Bronchial epithelial cell (primary cell): Measurements from ENCODE around the gene FGFBP2. TPM values are rescaled to one million over a fixed set of nuclear protein-coding genes. Genes with fewer than 3 reads are reported as not detected.

Source experiments
- DNase-seq: peaks from one replicate; pipeline ENCODE4 v3.0.0-alpha.2; 2010; ENCODE audit warnings: low read depth
- FAIRE-seq: peaks from 2 replicates; lab custom pipeline; 2011; peaks lifted over from hg19 to GRCh38; lab: Jason Lieb, UNC
- H3K27me3 ChIP-seq: 2 replicates; pipeline ENCODE4 v1.5.1; 2011; ENCODE audit warnings: low read length; ENCODE audit not compliant: control insufficient read depth, insufficient read depth
- H3K36me3 ChIP-seq: 2 replicates; pipeline ENCODE4 v1.5.1; 2011; ENCODE audit warnings: low read length; ENCODE audit not compliant: control insufficient read depth, insufficient read depth
- H3K4me3 ChIP-seq: 2 replicates; pipeline ENCODE4 v1.5.1; 2011; ENCODE audit warnings: mild to moderate bottlenecking, low read depth, low read length, control low read depth
- total RNA-seq: library from RNA; depleted of rRNA; stranded (reverse); fragments of >200 nt; gene quantifications from 2 replicates; pipeline ENCODE4 v1.2.1, GENCODE V29; 2014
- TF ChIP-seq, protein P1 (sequence below): IDR thresholded peaks from 2 replicates; pipeline ENCODE4 v1.5.1; 2011; ENCODE audit warnings: mild to moderate bottlenecking, moderate library complexity, low read length, control low read depth, inconsistent platforms; ENCODE audit not compliant: insufficient read depth, severe bottlenecking

The FGFBP2 gene
- total RNA-seq, 1 donor from 2014 or later = not detected

GRCh38 chr4:15928883-15929282 lies 34.1 kb downstream of the FGFBP2 start:
- TF ChIP-seq, protein P1, sequence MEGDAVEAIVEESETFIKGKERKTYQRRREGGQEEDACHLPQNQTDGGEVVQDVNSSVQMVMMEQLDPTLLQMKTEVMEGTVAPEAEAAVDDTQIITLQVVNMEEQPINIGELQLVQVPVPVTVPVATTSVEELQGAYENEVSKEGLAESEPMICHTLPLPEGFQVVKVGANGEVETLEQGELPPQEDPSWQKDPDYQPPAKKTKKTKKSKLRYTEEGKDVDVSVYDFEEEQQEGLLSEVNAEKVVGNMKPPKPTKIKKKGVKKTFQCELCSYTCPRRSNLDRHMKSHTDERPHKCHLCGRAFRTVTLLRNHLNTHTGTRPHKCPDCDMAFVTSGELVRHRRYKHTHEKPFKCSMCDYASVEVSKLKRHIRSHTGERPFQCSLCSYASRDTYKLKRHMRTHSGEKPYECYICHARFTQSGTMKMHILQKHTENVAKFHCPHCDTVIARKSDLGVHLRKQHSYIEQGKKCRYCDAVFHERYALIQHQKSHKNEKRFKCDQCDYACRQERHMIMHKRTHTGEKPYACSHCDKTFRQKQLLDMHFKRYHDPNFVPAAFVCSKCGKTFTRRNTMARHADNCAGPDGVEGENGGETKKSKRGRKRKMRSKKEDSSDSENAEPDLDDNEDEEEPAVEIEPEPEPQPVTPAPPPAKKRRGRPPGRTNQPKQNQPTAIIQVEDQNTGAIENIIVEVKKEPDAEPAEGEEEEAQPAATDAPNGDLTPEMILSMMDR = no peak
- Histone ChIP-seq H3K36me3 (peaks cover 4% of the 10 kb centered on the region), H3K4me3 (no peak overlapping the region), H3K27me3 (no peaks in the 10 kb centered on the region)
- FAIRE-seq (no peak), DNase-seq (no peak)

- H3K4me3 ChIP-seq = no peak overlapping the region
- H3K36me3 ChIP-seq = peaks cover 4% of the 10 kb centered on the region
- H3K27me3 ChIP-seq = no peaks in the 10 kb centered on the region
- TF ChIP-seq, protein P1 = no peak
- FAIRE-seq = no peak
- peak; percentile 84 for DNase-seq
Observed at GRCh38 chr4:15926486-15926885, 36.5 kb downstream of the FGFBP2 start.

GRCh38 chr4:15925830-15926229 lies 37.1 kb downstream of the FGFBP2 start:
- TF ChIP-seq, protein P1 = no peak

GRCh38 chr4:15921592-15921932 lies 41.4 kb downstream of the FGFBP2 start:
- Histone ChIP-seq H3K4me3 (no peak overlapping the region), H3K36me3 (peaks cover 1% of the 10 kb centered on the region), H3K27me3 (no peaks in the 10 kb centered on the region)
- FAIRE-seq (no peak), DNase-seq (no peak)
- TF ChIP-seq, protein P1 = no peak

More at GRCh38 chr4:15925830-15926229, 37.1 kb downstream of the FGFBP2 start:
- Histone ChIP-seq H3K27me3 (no peaks in the 10 kb centered on the region), H3K36me3 (peaks cover 4% of the 10 kb centered on the region), H3K4me3 (no peak overlapping the region)
- FAIRE-seq (no peak), DNase-seq (no peak)

DNA sequence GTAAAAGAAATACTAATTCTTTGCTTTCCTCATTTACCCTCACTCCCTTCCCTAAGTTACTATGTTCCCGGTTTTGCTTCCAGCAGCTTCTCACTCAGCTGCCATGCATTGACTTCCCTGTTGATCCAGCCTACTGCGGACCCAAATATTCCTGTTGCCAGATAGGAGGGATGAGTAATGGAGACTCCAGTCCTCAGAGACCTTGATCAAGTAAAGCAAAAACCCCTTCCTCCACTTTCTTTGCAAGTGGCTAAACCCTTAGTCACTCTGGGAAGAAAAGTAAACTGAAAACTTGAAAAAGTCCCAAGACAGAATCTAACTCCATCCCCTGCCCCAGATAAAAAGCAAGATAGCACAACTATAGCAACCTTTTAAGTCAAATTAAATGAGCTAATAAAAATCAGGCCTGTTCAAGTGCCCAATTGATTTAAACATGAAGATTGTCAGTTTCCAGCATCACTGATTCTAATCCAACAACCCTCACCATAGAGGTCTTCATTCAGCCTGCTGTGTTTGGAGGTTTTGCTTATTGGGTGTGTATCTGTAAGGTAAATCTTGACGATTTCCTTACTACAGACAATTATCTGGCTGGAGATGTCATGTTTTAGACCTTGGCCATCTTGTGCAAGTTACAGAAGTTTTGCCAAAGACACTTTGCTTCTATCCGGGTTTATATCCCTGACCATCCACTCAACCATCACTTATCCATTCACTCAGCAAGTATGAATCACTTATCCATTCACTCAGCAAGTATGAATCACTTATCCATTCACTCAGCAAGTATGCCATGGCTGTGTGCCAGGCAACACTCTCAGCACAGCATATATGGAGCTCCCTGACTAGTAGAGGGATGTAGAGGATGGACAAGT lies 42.0 kb downstream of the FGFBP2 start:
- peak; percentile 99 for FAIRE-seq
- no peak overlapping the region for H3K4me3 ChIP-seq

More for the DNA sequence above, 42.0 kb downstream of the FGFBP2 start:
- DNase-seq = peak; percentile 97
- Histone ChIP-seq H3K36me3 (peaks cover 1% of the 10 kb centered on the region), H3K27me3 (no peaks in the 10 kb centered on the region)
- TF ChIP-seq, protein P1 = no peak
